GM21786 (cell line): ENCODE data around the gene SHROOM1.

Source experiments
- ATAC-seq: cut with Tn5 transposase; IDR thresholded peaks from one replicate; pipeline ENCODE4 v1.9.1; 2021; ENCODE audit not compliant: unreplicated experiment

Gene SHROOM1

GRCh38 chr5:132825834-132826391, 4.5 kb downstream of the SHROOM1 start:
- ATAC-seq = no peak

- no peak for ATAC-seq
Observed at GRCh38 chr5:132825033-132825833, 5.2 kb downstream of the SHROOM1 start.

- ATAC-seq = no peak
Observed at GRCh38 chr5:132824426-132824825, 6.0 kb downstream of the SHROOM1 start.

GRCh38 chr5:132823481-132824050, 6.9 kb downstream of the SHROOM1 start:
- ATAC-seq = no peak

GRCh38 chr5:132822650-132823480, 7.6 kb downstream of the SHROOM1 start:
- no peak for ATAC-seq

- ATAC-seq = no peak
Observed at GRCh38 chr5:132821791-132822190, 8.7 kb downstream of the SHROOM1 start.

- no peak for ATAC-seq
Observed at GRCh38 chr5:132821350-132821749, 9.1 kb downstream of the SHROOM1 start.

GRCh38 chr5:132820162-132820754, 10.2 kb downstream of the SHROOM1 start:
- ATAC-seq = peak; percentile 85

- no peak for ATAC-seq
Observed at GRCh38 chr5:132819468-132819867, 11.0 kb downstream of the SHROOM1 start.

- no peak for ATAC-seq
Observed at GRCh38 chr5:132817011-132817410, 13.4 kb downstream of the SHROOM1 start.

GRCh38 chr5:132816554-132816953, 13.9 kb downstream of the SHROOM1 start:
- ATAC-seq = no peak

- no peak for ATAC-seq
Observed at GRCh38 chr5:132816083-132816482, 14.4 kb downstream of the SHROOM1 start.

- ATAC-seq = no peak
Observed at GRCh38 chr5:132815454-132815853, 15.0 kb downstream of the SHROOM1 start.

- no peak for ATAC-seq
Observed at GRCh38 chr5:132814503-132815294, 15.7 kb downstream of the SHROOM1 start.

GRCh38 chr5:132813599-132814502, 16.6 kb downstream of the SHROOM1 start:
- ATAC-seq = no peak

- ATAC-seq = no peak
Observed at GRCh38 chr5:132812781-132813598, 17.5 kb downstream of the SHROOM1 start, which contains the start of gene SOWAHA. TSS of gene SOWAHA (plus strand) at chr5:132813302. CDS start at chr5:132813622, 320 bp downstream.

GRCh38 chr5:132812123-132812765, 18.2 kb downstream of the SHROOM1 start:
- no peak for ATAC-seq

GRCh38 chr5:132810605-132811004, 19.8 kb downstream of the SHROOM1 start:
- ATAC-seq = no peak
